GM18951 (cell line): ENCODE data around the gene GDPGP1.
"Not testable (repeated sequence)": the region's sequence is repeated elsewhere in the genome, so short reads cannot be mapped to it uniquely, and the experiment has no call there.

Experiments
- POLR2A ChIP-seq: IDR thresholded peaks from 4 replicates; pipeline ENCODE4 v1.6.1; 2011; ENCODE audit warnings: mild to moderate bottlenecking; ENCODE audit not compliant: insufficient read length, insufficient read depth; ENCODE audit errors: extremely low read depth
- in situ Hi-C: fragments of 300-500 bp; cut with MboI; formaldehyde crosslinking; loops from one replicate; pipeline ENCODE4 v1.12.0; 2022; ENCODE audit warnings: low sequenced_read_pairs, mixed read lengths, inconsistent platforms; ENCODE audit not compliant: unreplicated experiment

Gene GDPGP1

GRCh38 chr15:90240856-90241255 is 6.8 kb downstream of the GDPGP1 start:
- no peak for TF ChIP-seq POLR2A
- in situ Hi-C loops = no loop called here

GRCh38 chr15:90241343-90242192 is 7.6 kb downstream of the GDPGP1 start:
- in situ Hi-C loops = no loop called here

GRCh38 chr15:90243943-90244639 is 10.1 kb downstream of the GDPGP1 start:
- in situ Hi-C loops = no loop called here
- no peak for TF ChIP-seq POLR2A

More at GRCh38 chr15:90241343-90242192, 7.6 kb downstream of the GDPGP1 start:
- TF ChIP-seq POLR2A = no peak

- in situ Hi-C loops = no loop called here
- no peak for TF ChIP-seq POLR2A
Observed at GRCh38 chr15:90248789-90249202, 14.8 kb downstream of the GDPGP1 start.

GRCh38 chr15:90249203-90249863 is 15.3 kb downstream of the GDPGP1 start, which contains the start of gene TTLL13:
Gene TTLL13, plus strand, starts transcription at chr15:90249556. Its CDS starts 1,075 bp downstream, at chr15:90250631.
- TF ChIP-seq POLR2A = no peak
- in situ Hi-C loops = no loop called here

GRCh38 chr15:90257776-90258175 is 23.8 kb downstream of the GDPGP1 start:
- in situ Hi-C loops = no loop called here
- TF ChIP-seq POLR2A = no peak

GRCh38 chr15:90259524-90259923 is 25.5 kb downstream of the GDPGP1 start:
- in situ Hi-C loops = no loop called here

GRCh38 chr15:90260731-90261130 is 26.7 kb downstream of the GDPGP1 start:
- in situ Hi-C loops = not testable (repeated sequence)

More at GRCh38 chr15:90259524-90259923, 25.5 kb downstream of the GDPGP1 start:
- TF ChIP-seq POLR2A = no peak

GRCh38 chr15:90261811-90262210 is 27.8 kb downstream of the GDPGP1 start:
- in situ Hi-C loops = no loop called here
- no peak for TF ChIP-seq POLR2A

GRCh38 chr15:90262426-90262825 is 28.4 kb downstream of the GDPGP1 start:
- in situ Hi-C loops = no loop called here
- TF ChIP-seq POLR2A = no peak

- no peak for TF ChIP-seq POLR2A
- in situ Hi-C loops = no loop called here
Observed at GRCh38 chr15:90264671-90265070, 30.7 kb downstream of the GDPGP1 start.

- in situ Hi-C loops = no loop called here
Observed at GRCh38 chr15:90265271-90266060, 31.5 kb downstream of the GDPGP1 start, which contains the start of gene NGRN. Gene NGRN, plus strand, starts transcription at chr15:90265672. Its CDS starts 41 bp downstream, at chr15:90265713.

More at GRCh38 chr15:90265271-90266060, 31.5 kb downstream of the GDPGP1 start, which contains the start of gene NGRN:
- peak; percentile 97 for TF ChIP-seq POLR2A
